MM.1S (cell line): ENCODE measurements around the gene IL3.

Source experiments
- DNase-seq: peaks from one replicate; pipeline ENCODE4 v3.0.0-alpha.2; 2015
- H2AFZ ChIP-seq: fragments of 300-600 bp; sonication (generic); 2 replicates; pipeline ENCODE4 v1.6.0; 2016; ENCODE audit warnings: antibody characterized with exemption, low read length
- H3F3A ChIP-seq: fragments of 300-600 bp; sonication (generic); 2 replicates; pipeline ENCODE4 v1.6.1; 2016; ENCODE audit warnings: mild to moderate bottlenecking, antibody characterized with exemption, low read length, moderate library complexity, mixed read lengths; ENCODE audit not compliant: insufficient read depth
- H3K27ac ChIP-seq: fragments of 300-600 bp; sonication (generic); 2 replicates; pipeline ENCODE4 v1.5.1; 2016; ENCODE audit warnings: mild to moderate bottlenecking, low read length
- H3K27me3 ChIP-seq: fragments of 300-600 bp; sonication (generic); replicated peaks from 2 replicates; pipeline ENCODE4 v1.6.0; 2016; ENCODE audit warnings: low read length; ENCODE audit not compliant: insufficient read depth
- H3K36me3 ChIP-seq: fragments of 300-600 bp; sonication (generic); replicated peaks from 2 replicates; pipeline ENCODE4 v1.6.1; 2016; ENCODE audit warnings: mild to moderate bottlenecking, low read length, mixed read lengths; ENCODE audit not compliant: insufficient read depth
- H3K4me1 ChIP-seq: fragments of 300-600 bp; sonication (generic); 2 replicates; pipeline ENCODE4 v1.6.1; 2016; ENCODE audit warnings: low read length, mixed read lengths
- H3K4me2 ChIP-seq: fragments of 300-600 bp; sonication (generic); 2 replicates; pipeline ENCODE4 v1.6.0; 2016; ENCODE audit warnings: low read depth, low read length
- H3K4me3 ChIP-seq: fragments of 300-600 bp; sonication (generic); 2 replicates; pipeline ENCODE4 v1.5.1; 2016; ENCODE audit warnings: low read length, mixed read lengths
- H3K79me2 ChIP-seq: fragments of 300-600 bp; sonication (generic); 2 replicates; pipeline ENCODE4 v1.6.1; 2016; ENCODE audit warnings: mixed run types, low read length, mixed read lengths
- H3K9ac ChIP-seq: fragments of 300-600 bp; sonication (generic); 2 replicates; pipeline ENCODE4 v1.6.1; 2016; ENCODE audit warnings: low read length, mixed read lengths
- H3K9me2 ChIP-seq: fragments of 300-600 bp; sonication (generic); replicated peaks from 2 replicates; pipeline ENCODE4 v1.6.1; 2016; ENCODE audit warnings: mild to moderate bottlenecking, low read length, mixed read lengths; ENCODE audit not compliant: insufficient read depth
- H3K9me3 ChIP-seq: fragments of 300-600 bp; sonication (generic); replicated peaks from 2 replicates; pipeline ENCODE4 v1.6.1; 2016; ENCODE audit warnings: mild to moderate bottlenecking, low read length, mixed read lengths; ENCODE audit not compliant: insufficient read depth
- H4K20me1 ChIP-seq: fragments of 300-600 bp; sonication (generic); 2 replicates; pipeline ENCODE4 v1.6.1; 2016; ENCODE audit warnings: mild to moderate bottlenecking, low read length, moderate library complexity, mixed read lengths; ENCODE audit not compliant: insufficient read depth
- CTCF ChIP-seq: fragments of 300-600 bp; sonication (generic); IDR thresholded peaks from 2 replicates; pipeline ENCODE4 v1.5.1; 2016; ENCODE audit warnings: antibody characterized with exemption, low read length, mixed read lengths
- EZH2 ChIP-seq: fragments of 300-600 bp; sonication (generic); optimal IDR thresholded peaks from 2 replicates; pipeline ENCODE3; 2017; ENCODE audit warnings: low read depth, mild to moderate bottlenecking, antibody characterized with exemption, low read length, mixed read lengths
- EZH2phosphoT487 ChIP-seq: fragments of 300-600 bp; sonication (generic); IDR thresholded peaks from 2 replicates; pipeline ENCODE4 v1.6.1; 2018; ENCODE audit warnings: antibody characterized with exemption, low read length

The IL3 gene

GRCh38 chr5:132110195-132110594 is 49.7 kb downstream of the IL3 start:
- H3K9me3 ChIP-seq = no peaks in the 10 kb centered on the region
- H3K9me2 ChIP-seq = no peaks in the 10 kb centered on the region
- no peak overlapping the region for H2AFZ ChIP-seq
- DNase-seq = no peak
- H3K4me1 ChIP-seq = peaks cover 23% of the 10 kb centered on the region
- TF ChIP-seq EZH2phosphoT487 (no peak), CTCF (no peak), EZH2 (no peak)
- no peak overlapping the region for H3K4me3 ChIP-seq
- H3K27ac ChIP-seq = no peak overlapping the region
- no peaks in the 10 kb centered on the region for H3K79me2 ChIP-seq
- no peaks in the 10 kb centered on the region for H3K36me3 ChIP-seq
- no peak overlapping the region for H3K9ac ChIP-seq
- no peaks in the 10 kb centered on the region for H4K20me1 ChIP-seq
- no peaks in the 10 kb centered on the region for H3F3A ChIP-seq
- no peak overlapping the region for H3K4me2 ChIP-seq
- no peaks in the 10 kb centered on the region for H3K27me3 ChIP-seq

GRCh38 chr5:132110930-132111329 is 50.5 kb downstream of the IL3 start:
- no peak overlapping the region for H3K27ac ChIP-seq
- no peaks in the 10 kb centered on the region for H3F3A ChIP-seq
- no peaks in the 10 kb centered on the region for H3K79me2 ChIP-seq
- H3K4me1 ChIP-seq = peaks cover 16% of the 10 kb centered on the region
- H3K4me2 ChIP-seq = no peak overlapping the region
- H2AFZ ChIP-seq = no peak overlapping the region
- no peaks in the 10 kb centered on the region for H3K27me3 ChIP-seq
- no peaks in the 10 kb centered on the region for H3K9me2 ChIP-seq
- TF ChIP-seq EZH2 (no peak), EZH2phosphoT487 (no peak), CTCF (no peak)
- no peaks in the 10 kb centered on the region for H4K20me1 ChIP-seq
- no peak overlapping the region for H3K9ac ChIP-seq
- H3K4me3 ChIP-seq = no peak overlapping the region
- DNase-seq = no peak
- no peaks in the 10 kb centered on the region for H3K36me3 ChIP-seq
- H3K9me3 ChIP-seq = no peaks in the 10 kb centered on the region

GRCh38 chr5:132112111-132112510 is 51.7 kb downstream of the IL3 start:
- no peak for DNase-seq
- TF ChIP-seq EZH2phosphoT487 = no peak
- no peak for TF ChIP-seq CTCF
- TF ChIP-seq EZH2 = no peak
- H3K27ac ChIP-seq = no peak overlapping the region
- no peak overlapping the region for H3K9ac ChIP-seq
- no peaks in the 10 kb centered on the region for H4K20me1 ChIP-seq
- 0 out of 2 replicates have a peak, but pooled peaks cover under 1% of the 10 kb centered on the region for H3F3A ChIP-seq
- H3K4me1 ChIP-seq = peaks cover 22% of the 10 kb centered on the region
- no peaks in the 10 kb centered on the region for H3K9me3 ChIP-seq
- H3K36me3 ChIP-seq = no peaks in the 10 kb centered on the region
- H3K9me2 ChIP-seq = no peaks in the 10 kb centered on the region
- H2AFZ ChIP-seq = no peak overlapping the region
- no peaks in the 10 kb centered on the region for H3K79me2 ChIP-seq
- H3K4me2 ChIP-seq = no peak overlapping the region
- H3K27me3 ChIP-seq = no peaks in the 10 kb centered on the region
- H3K4me3 ChIP-seq = no peak overlapping the region
